VCaP (cell line): ENCODE measurements around the gene MAP3K14.
"Not testable (repeated sequence)": the region's sequence is repeated elsewhere in the genome, so short reads cannot be mapped to it uniquely, and the experiment has no call there.

Experiments
- H3K27ac ChIP-seq: fragments of 450-650 bp; 2 replicates; pipeline ENCODE4 v1.5.1; 2017
- TF ChIP-seq, protein P1 (sequence below): fragments of 450-650 bp; conservative IDR thresholded peaks from 2 replicates; pipeline ENCODE4 v1.5.1; 2017; ENCODE audit warnings: mild to moderate bottlenecking, moderate library complexity

The MAP3K14 gene

DNA sequence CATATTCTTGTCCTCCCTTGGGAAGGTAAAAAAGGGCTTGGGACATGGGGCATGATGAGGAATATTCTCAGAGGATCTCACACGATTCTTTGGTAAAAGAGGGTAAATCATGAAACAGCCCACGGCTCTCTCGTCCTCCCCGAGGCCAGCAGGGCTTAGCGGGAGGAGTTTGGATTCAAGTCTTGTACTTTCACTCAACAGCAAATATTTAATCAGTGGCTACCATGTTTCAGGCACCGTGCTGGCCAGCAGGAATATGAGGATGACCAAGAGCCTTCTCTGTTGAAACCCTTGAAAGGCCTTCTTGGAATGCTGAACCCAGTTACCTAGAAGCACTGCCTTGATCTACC is 8.8 kb downstream of the MAP3K14 start:
- H3K27ac ChIP-seq = no peak overlapping the region
- TF ChIP-seq, protein P1, sequence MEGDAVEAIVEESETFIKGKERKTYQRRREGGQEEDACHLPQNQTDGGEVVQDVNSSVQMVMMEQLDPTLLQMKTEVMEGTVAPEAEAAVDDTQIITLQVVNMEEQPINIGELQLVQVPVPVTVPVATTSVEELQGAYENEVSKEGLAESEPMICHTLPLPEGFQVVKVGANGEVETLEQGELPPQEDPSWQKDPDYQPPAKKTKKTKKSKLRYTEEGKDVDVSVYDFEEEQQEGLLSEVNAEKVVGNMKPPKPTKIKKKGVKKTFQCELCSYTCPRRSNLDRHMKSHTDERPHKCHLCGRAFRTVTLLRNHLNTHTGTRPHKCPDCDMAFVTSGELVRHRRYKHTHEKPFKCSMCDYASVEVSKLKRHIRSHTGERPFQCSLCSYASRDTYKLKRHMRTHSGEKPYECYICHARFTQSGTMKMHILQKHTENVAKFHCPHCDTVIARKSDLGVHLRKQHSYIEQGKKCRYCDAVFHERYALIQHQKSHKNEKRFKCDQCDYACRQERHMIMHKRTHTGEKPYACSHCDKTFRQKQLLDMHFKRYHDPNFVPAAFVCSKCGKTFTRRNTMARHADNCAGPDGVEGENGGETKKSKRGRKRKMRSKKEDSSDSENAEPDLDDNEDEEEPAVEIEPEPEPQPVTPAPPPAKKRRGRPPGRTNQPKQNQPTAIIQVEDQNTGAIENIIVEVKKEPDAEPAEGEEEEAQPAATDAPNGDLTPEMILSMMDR = no peak

- TF ChIP-seq, protein P1 = no peak
- H3K27ac ChIP-seq = no peak overlapping the region
Measured at GRCh38 chr17:45307290-45308015, 9.4 kb downstream of the MAP3K14 start.

DNA sequence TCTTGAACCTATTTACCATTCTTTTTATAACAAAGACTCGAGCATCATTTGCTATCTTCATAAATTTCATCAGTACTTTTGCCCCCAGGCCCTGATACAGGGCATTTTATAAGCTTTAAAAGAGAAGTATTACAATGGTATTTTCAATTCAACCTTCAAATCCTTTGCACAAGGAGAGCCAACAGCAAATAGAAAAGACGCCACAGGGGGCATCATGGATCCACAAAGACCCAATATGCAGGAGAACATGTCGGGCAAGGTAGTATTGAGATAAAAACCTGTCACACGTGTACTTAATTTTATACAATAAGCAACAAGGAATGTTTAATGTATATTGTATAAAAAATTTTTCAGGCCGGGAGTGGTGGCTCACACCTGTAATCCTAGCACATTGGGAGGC is 10.2 kb downstream of the MAP3K14 start:
- TF ChIP-seq, protein P1 = 0 out of 2 replicates have a peak, but pooled peaks have one; percentile 9
- H3K27ac ChIP-seq = no peak overlapping the region

DNA sequence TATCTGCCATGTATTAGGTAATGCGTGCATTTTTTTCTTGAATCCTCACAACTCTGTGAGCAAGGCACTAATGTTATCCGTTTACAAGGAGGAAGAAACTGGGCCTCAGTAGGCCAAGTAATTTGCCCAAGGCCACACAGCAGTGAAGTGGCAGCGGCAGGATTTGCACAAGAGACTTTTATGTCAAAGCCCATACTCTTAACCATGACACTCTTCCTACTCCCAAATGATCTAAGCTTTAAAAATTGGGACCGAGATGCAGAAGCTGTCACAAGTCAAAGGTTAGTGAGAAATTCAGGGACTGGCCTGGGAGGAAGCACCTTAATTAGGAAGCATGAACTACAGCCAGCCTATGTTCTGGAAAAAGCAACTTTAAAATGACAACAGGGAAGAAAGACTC is 10.7 kb downstream of the MAP3K14 start:
- TF ChIP-seq, protein P1 = no peak
- H3K27ac ChIP-seq = no peak overlapping the region

DNA sequence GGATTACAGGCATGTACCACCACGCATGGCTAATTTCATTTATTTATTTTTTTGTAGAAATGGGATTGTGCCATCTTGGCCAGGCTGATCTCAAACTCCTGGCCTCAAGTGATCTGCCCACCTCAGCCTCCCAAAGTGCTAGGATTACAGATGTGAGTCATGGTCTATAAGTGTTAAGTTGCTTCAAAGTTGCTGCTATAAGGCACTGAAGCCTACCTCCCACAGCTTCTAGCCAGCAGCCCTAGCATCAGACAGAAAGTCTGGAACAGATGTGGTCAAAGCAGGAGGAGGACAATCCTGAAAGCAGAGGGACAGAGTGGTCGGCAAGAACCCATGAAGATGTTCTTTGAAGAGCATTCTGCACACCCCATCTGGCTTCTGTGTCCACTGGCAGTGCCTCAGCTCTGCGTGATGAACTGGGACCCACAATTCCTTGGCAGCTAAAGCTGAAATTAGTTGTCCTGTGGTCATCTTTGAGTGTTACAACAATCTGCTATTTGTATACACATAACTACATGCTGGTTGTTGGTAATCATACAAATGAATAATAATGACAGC is 11.2 kb downstream of the MAP3K14 start:
- no peak overlapping the region for H3K27ac ChIP-seq
- TF ChIP-seq, protein P1 = no peak

DNA sequence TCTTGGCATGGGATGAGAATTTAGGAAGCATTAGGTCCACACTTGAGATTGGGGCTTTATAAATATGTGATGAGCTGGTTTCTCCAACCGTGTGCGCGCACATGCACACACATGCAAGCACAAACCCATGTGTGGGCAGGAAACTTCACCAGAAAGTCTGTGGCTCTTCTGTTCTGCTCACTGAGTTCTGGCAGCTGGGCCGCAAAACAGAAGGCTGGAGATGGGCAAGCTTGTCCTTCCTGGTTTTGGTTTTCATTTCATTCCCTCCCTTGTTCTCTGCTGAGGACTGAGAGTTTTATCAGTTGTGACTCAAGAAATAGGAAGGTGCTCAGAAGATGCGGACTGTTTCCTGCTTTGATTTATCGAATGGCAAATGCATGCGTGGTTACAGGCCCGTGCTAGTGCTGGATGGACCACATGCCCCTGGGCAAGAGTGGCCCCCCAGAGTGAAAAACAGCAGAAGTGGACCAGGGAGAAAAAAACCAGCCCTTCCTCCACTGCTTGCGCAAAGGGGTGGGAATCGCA is 14.1 kb downstream of the MAP3K14 start:
- TF ChIP-seq, protein P1 = no peak
- H3K27ac ChIP-seq = no peak overlapping the region

- H3K27ac ChIP-seq = not testable (repeated sequence)
Measured at GRCh38 chr17:45302220-45302619, 14.6 kb downstream of the MAP3K14 start.

DNA sequence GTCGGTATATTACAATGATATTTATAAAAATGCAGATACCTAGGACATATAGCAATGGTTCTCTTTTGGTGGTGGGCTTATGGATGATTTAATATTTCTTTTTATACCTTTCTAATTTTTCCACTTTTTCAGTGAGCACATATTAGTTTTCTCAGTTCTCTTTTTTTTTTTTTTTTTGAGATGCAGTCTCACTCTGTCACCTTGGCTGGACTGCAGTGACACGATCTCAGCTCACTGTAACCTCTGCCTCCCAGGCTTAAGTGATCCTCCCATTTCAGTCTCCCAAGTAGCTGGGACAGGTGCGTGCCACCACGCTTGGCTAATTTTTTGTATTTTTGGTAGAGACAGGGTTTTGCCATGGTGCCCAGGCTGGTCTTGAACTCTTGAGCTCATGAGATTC is 15.1 kb downstream of the MAP3K14 start:
- TF ChIP-seq, protein P1 = no peak
- no peak overlapping the region for H3K27ac ChIP-seq
